Stimulated activated CD8-positive, alpha-beta memory T cell treated with anti-CD3 and anti-CD28 coated beads, Interleukin-12 subunit alpha, Interleukin-12 subunit beta, amount 100 ng/mL, for 4 hours (primary cell): ENCODE results near the gene GAD2.
A peak's percentile ranks its signal among the peaks of the same experiment; 100 is the strongest.
"Not testable (repeated sequence)": the region's sequence is repeated elsewhere in the genome, so short reads cannot be mapped to it uniquely, and the experiment has no call there.

Source experiments
- DNase-seq: peaks from one replicate; pipeline ENCODE4 v3.0.0-alpha.2; 2020; ENCODE audit warnings: low read depth

GAD2 gene

DNA sequence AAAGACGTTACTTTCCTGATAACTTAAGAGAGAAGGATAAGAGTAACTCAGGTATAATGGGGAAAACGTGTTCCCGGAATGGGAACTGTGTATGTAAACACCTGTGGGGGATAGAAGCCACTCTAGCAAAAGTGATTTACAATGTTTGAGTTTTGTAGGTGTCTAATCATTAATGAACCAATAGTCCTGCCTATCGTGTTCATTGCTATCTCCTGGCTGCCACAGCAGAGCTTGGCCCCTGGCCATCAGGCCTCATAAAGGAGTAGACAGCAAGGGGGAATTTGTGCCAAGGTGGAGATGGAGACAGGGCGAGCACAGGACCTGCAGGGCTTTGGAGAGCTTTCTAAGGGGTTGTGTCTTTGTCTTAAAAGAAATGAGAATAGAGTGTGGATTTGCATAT, 102.1 kb downstream of the GAD2 start:
- DNase-seq, result no peak

DNA sequence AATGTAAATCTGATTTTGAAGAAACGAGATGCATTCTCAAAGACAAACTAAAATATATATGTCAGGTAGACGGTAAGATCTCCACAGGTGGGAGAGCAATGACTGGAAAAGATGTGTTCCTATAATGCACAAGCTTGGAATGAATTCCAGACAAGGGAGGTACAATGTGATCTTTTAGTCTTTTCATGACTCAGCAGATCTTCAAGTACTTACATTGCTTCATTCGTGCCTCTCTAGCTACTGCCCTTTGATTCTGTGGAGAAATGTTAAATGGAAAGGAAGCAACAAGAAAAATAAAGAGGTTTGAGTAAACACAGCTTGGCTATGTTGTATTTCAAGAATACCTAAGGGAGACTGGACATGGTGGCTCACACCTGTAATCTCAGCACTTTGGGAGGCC, 106.6 kb downstream of the GAD2 start:
- no peak for DNase-seq

DNA sequence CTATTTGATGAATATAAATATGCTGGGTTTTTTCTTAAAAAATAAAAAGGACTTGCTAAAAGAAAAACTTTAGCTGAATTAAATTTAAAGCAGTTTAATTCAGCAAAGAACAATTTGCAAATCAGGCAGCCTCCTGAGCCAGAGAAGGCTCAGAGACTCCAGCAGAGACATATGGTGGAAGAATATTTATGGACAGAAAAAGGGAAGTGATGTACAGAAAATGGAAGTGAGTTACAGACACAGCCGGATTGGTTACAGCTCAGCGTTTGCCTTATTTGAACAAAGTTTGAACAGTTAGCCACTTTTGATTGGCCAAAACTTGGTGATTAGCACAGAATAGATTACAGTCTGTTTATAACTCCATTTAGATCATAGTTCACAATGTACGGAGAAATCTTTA, 110.3 kb downstream of the GAD2 start:
- no peak for DNase-seq

DNA sequence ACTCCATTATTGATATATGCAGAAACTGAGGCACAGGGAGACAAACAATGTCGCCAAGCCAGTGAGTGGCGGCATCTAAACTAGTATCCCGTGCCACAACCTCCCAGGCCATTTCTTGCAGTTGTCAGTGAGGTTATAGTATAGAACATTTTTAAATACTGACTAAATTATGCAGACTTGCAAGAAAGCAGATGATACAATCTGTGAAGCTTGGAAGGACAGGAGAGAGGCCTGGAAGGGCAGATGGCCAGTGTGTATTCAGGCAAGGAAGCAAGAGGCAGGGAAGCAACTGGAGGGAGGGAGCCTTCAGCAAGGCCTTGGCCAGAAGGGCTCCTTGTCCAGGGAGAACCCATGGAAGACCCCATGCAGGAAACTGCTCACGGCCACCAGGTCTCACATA, 111.2 kb downstream of the GAD2 start:
- DNase-seq, result no peak

DNA sequence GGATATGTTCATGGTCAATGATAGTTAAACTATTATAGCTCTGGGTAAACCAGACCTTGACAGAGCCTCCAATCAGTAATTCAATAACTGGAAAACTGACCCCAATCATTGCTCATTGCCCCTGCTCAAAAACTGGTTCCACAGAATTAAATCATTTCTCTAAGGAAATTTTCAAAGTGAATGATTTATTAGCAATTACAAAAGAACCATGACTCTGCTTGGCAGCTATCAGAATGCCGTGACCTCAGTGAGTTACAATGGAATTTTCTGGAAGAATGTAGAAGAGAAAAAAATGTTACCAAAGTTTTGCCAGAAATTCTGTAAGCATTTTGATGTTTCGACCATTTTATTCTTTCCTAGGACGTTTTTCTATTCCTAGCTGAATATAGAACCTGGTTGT, 114.8 kb downstream of the GAD2 start:
- no peak for DNase-seq

DNA sequence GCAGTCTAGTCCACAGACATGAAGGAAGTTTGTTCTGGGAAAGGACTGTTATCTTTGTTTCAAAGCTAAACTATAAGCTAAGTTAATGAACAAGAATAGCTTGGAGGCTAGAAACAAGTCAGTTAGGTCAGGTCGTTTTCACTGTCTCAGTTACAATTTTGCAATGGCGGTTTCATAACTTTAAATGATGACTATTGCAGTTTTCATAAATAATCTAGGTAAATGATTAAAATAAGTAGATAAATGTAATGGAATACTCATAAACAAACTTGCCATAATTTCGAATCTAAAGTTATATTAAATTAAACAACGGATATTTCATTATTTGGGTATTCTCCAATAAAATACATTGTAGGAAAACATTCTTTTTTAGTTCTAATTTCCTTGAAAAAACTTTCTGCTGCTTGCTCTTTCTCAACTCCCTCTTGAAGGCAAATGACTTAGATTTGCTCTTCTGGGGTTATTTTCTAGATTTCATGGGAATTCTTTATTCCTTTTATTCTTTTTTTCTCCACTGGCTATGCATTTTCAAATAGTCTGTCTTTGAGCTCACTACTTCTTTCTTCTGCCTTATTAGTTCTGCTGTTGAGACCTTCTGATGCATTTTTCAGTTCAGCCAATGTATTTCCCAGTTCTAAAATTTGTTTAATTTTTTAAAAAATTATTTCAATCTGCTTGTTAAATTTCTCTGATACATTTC, 117.8 kb downstream of the GAD2 start:
- no peak for DNase-seq

DNA sequence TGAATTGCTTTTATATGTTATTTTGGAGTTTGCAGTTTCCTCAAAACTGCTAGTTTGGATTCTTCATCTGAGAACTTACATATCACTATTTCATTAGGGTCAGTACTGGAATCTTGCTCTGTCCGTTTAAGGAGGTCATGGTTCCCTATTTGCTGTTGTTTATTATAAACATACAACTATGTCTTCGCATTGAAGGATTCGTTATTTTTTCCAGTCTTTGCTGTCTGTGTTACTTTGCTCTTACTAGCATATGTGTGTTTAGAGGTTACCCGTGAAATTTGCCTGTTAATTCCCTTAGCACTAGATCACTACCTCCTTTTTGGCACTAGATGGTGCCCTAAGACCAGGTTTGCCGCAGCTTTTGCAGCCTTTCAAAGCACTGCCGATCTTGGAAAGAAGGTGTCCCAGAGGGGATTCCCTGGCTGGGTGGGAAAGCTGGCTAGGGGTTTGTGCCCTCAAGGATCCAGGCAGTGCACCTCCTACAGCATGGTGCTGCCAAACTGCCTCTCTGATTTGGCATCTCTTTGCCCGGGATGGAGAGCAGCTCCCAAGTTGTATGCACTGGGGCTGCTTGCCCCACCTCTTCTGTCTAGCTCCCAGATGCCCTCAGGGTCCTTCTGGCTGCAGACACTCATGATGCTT, 118.5 kb downstream of the GAD2 start:
- peak; percentile 32 for DNase-seq

DNA sequence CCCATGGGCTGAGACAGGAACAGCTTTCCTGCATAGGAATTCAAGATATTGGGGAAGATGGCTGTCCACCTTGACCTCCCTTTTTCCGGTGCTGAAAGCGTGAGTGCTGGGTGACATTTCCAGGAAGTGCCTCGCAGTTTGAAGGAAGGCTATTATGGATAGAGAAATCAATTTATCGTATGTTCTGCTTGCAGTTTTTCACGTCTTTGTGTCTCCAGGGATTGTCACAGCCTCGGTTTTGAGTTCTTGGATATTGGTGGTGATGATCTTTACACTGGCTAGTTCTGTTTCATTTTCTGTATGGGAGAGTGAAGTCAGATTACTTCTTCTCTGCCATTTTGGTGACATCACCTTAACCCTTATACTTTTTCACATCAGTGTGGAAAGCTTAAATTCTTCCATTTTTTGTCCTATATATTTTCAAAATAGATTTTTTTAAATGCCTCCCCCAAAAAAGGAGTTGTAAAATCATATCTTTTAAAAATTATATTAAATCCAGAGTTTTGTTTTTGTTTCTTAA, 119.1 kb downstream of the GAD2 start:
- no peak for DNase-seq

DNA sequence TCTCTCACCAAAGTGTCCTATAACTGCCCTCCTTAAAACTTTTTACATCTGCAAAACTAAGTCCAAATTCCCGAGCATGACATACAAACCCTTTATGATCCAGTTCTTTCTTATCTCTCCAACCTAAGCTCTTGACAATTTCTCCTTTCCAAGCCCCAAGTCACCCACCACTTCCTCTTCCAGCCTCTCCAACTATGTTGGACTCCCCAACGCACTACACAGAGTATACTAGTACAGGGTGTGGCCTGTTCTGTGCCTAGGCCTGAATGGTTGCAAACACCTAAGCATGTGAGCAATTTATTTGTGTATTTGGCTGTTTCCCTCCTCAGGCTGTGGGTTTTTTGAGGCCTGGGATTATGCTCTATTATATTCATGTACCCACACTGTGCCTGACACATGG, 120.4 kb downstream of the GAD2 start:
- DNase-seq, result no peak

DNA sequence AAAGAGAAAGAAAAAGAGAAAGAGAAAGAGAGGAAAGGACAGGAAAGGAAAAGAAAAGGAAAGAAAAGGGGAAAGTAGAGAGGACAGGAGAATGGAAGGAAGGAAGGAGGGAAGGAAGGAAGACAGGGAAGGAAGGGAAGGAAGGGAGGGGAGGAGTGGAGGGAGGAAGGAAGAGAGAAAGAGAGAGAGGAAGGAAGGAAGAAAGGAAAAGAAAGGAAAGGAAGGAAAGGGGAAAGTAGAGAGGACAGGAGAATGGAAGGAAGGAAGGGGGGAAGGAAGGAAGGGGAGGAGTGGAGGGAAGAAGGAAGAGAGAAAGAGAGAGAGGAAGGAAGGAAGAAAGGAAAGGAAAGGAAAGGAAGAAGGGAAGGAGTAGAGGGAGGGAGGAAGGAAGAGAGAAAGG, 125.1 kb downstream of the GAD2 start:
- DNase-seq, result no peak

DNA sequence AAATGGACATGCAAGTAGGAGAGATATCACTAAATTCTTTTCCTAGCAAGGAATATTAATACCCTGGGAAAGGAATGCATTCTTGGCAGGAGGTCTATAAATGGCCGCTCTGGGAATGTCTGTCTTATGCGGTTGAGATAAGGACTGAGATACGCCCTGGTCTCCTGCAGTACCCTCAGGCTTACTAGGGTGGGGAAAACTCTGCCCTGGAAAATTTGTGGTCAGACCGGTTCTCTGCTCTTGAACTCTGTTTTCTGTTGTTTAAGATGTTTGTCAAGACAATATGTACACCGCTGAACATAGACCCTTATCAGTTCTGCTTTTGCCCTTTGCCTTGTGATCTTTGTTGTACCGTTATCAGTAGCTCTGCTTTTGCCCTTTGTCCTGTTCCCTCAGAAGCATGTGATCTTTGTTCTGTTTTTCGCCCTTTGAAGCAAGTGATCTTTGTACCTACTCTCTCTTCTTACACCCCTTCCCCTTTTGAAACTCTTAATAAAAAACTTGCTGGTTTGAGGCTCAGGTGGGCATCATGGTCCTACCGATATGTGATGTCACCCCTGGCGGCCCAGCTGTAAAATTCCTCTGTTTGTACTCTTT, 132.3 kb downstream of the GAD2 start:
- not testable (repeated sequence) for DNase-seq
